Measurements from ENCODE around the gene LRIG2. TPM values are rescaled to one million over a fixed set of nuclear protein-coding genes. Genes with fewer than 3 reads are reported as not detected.

LRIG2 gene
- total and polyA plus RNA-seq, 11 donors, result 3.5 to 13.1 (median 8.5) TPM

DNA sequence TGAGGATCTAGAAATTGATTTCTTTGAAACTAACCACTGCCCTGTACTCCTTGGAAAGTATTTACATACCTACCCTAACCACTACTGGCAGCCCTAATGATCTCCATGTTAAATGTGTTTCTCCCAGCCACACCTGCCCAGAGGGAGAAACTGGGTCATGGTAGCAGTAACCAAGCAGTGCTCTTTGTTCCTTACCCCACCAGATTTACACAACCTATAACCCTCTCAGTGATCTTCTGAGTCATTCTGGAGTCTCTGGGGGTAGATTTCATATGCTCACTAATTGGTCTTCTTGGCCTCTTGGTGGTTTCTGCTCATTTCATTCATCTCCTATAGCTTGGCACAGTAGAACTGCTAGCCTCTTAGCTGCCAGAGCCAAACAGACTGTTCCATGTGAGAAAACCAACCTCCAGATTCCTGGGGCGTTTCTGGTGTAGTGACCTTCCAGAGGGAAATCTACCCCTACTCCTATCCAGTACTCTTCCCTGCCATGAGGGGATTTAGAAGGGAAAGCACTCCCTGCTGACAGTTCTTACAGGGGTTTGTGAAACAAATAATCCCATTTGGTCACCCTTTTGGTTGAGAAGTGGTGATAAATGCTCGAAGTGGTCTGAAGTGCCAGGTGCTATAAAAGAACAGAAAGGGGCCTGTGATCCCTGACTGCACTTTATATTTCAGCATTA lies 36.2 kb upstream of the LRIG2 start:
- Histone ChIP-seq H3K27me3 (no peaks in the 10 kb centered on the region), H3K36me3 (no peaks in the 10 kb centered on the region), H3K4me1 (peaks cover 0 to 5% (median 0%) of the 10 kb centered on the region in 12 donors), H3K4me3 (no peak overlapping the region), H3K9me3 (no peaks in the 10 kb centered on the region), H3K27ac (no peak overlapping the region)
- TF ChIP-seq, protein P1, sequence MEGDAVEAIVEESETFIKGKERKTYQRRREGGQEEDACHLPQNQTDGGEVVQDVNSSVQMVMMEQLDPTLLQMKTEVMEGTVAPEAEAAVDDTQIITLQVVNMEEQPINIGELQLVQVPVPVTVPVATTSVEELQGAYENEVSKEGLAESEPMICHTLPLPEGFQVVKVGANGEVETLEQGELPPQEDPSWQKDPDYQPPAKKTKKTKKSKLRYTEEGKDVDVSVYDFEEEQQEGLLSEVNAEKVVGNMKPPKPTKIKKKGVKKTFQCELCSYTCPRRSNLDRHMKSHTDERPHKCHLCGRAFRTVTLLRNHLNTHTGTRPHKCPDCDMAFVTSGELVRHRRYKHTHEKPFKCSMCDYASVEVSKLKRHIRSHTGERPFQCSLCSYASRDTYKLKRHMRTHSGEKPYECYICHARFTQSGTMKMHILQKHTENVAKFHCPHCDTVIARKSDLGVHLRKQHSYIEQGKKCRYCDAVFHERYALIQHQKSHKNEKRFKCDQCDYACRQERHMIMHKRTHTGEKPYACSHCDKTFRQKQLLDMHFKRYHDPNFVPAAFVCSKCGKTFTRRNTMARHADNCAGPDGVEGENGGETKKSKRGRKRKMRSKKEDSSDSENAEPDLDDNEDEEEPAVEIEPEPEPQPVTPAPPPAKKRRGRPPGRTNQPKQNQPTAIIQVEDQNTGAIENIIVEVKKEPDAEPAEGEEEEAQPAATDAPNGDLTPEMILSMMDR (IDR thresholded peaks at IDR 0.05), result no peak
- no peak for TF ChIP-seq POLR2A (IDR thresholded peaks at IDR 0.05)
- 69 to 86% (median 78%) methylated on average over 2 of the region's 2 CpGs for WGBS, 4 donors
- ATAC-seq (no peak), DNase-seq (no peak)
- intact Hi-C loops (cut with DNase I), result no loop called here

DNA sequence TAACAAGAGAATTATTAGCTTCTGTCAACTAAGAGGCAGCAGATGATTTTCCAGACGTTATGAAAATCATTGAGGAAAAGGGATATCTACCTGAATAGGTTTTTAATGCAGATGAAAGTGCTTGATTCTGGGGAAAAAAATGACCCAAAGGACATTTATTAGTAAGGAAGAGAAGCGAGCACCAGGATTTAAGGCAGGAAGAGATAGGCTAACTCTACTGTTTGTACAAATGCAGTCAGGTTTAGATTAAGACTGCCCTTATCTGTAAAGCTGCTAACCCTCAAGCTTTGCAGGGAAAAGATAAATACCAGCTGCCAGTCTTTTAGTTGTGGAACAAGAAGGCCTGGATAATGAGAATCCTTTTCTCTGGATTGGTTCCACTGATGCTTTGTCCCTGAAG lies 33.0 kb upstream of the LRIG2 start:
- no peak for TF ChIP-seq POLR2A (IDR thresholded peaks at IDR 0.05)
- TF ChIP-seq, protein P1 (IDR thresholded peaks at IDR 0.05), result no peak
- WGBS, 4 donors, result 35 to 41% (median 38%) methylated on average over 2 of the region's 2 CpGs
- Histone ChIP-seq H3K4me1 (peaks cover 0 to 18% (median 9%) of the 10 kb centered on the region in 12 donors), H3K27me3 (no peaks in the 10 kb centered on the region), H3K4me3 (no peak overlapping the region), H3K9me3 (no peaks in the 10 kb centered on the region), H3K36me3 (no peaks in the 10 kb centered on the region), H3K27ac (no peak overlapping the region)
- DNase-seq, result no peak
- ATAC-seq, result no peak
- intact Hi-C loops (cut with DNase I), result loop anchor here in 8 of 10 donors (2.0 to 5.0 kb wide), 4 partner anchors 83 to 323 kb away; partner anchors contain the start of genes SLC16A1 (in 7 of the 8) and PPM1J (in 2 of the 8)

DNA sequence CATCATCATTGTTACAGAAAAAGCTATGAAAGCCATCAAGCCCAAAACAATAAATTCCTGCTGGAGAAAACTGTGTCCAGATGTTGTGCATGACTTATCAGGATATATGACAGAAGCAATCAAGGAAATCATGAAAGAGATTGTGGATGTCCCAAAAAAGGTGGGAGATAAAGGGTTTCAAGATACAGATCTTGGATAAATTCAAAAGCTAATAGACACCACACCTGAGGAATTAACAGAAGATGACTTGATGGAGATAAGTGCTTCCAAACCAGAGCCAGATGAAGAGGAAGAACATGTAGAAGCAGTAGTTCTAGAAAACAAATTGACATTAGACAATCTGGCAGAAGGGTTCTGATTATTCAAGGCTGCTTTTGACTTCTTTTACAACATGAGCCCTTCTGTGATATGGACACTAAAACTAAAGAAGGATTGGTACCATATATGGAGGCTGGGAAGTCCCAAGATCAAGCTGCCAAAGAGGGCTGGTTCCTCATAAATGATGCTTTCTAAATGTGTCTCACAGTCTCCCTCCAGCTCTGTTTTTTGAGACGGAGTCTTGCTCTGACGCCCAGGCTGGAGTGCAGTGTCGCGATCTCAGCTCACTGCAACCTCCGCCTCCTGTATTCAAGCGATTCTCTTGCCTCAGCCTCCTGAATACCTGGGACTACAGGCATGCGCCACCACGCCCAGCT lies 32.1 kb upstream of the LRIG2 start:
- H3K4me3 ChIP-seq, result no peak overlapping the region
- DNase-seq, result no peak
- no peaks in the 10 kb centered on the region for H3K36me3 ChIP-seq
- no peak overlapping the region for H3K27ac ChIP-seq
- ATAC-seq, result no peak
- intact Hi-C loops (cut with DNase I), result loop anchor here in 8 of 10 donors (2.0 to 5.0 kb wide), 4 partner anchors 84 to 324 kb away; partner anchors contain the start of genes SLC16A1 (in 7 of the 8) and PPM1J (in 2 of the 8)
- H3K9me3 ChIP-seq, result no peaks in the 10 kb centered on the region
- 67 to 96% (median 77%) methylated on average over 8 of the region's 8 CpGs for WGBS, 4 donors
- no peaks in the 10 kb centered on the region for H3K27me3 ChIP-seq
- H3K4me1 ChIP-seq, result peaks cover 0 to 18% (median 9%) of the 10 kb centered on the region in 12 donors
- TF ChIP-seq POLR2A (IDR thresholded peaks at IDR 0.05), result no peak
- TF ChIP-seq, protein P1 (IDR thresholded peaks at IDR 0.05), result no peak

All from heart left ventricle (tissue), 16 donors.